RWPE2 (cell line): ENCODE data around the gene NIPAL4.
"Not testable (repeated sequence)": the region's sequence is repeated elsewhere in the genome, so short reads cannot be mapped to it uniquely, and the experiment has no call there.

Experiments
- ATAC-seq: fragments of 200-7000 bp; cut with Tn5 transposase; 3 replicates; pipeline ENCODE4 v1.9.1; 2021; ENCODE audit warnings: low read depth
- DNase-seq: peaks from one replicate; pipeline ENCODE4 v3.0.0-alpha.2; 2020; ENCODE audit warnings: low spot score
- H3K27ac ChIP-seq: fragments of 450-650 bp; 2 replicates; pipeline ENCODE4 v1.5.1; 2017; ENCODE audit warnings: mild to moderate bottlenecking; ENCODE audit not compliant: poor library complexity, severe bottlenecking
- H3K27me3 ChIP-seq: fragments of 250-450 bp; sonication (Bioruptor Pico); 2 replicates; pipeline ENCODE4 v1.5.1; 2021; ENCODE audit warnings: mild to moderate bottlenecking, moderate library complexity; ENCODE audit not compliant: insufficient read depth, poor library complexity, severe bottlenecking
- H3K36me3 ChIP-seq: fragments of 250-450 bp; sonication (Bioruptor Pico); 2 replicates; pipeline ENCODE4 v1.5.1; 2020; ENCODE audit warnings: low read depth, mild to moderate bottlenecking, moderate library complexity
- H3K4me1 ChIP-seq: fragments of 250-450 bp; sonication (Bioruptor Pico); 2 replicates; pipeline ENCODE4 v1.5.1; 2021; ENCODE audit warnings: mild to moderate bottlenecking, moderate library complexity; ENCODE audit not compliant: insufficient read depth, poor library complexity, severe bottlenecking
- H3K4me3 ChIP-seq: fragments of 250-450 bp; sonication (Bioruptor Pico); 2 replicates; pipeline ENCODE4 v1.5.1; 2021; ENCODE audit warnings: mild to moderate bottlenecking, moderate library complexity; ENCODE audit not compliant: severe bottlenecking
- H3K9me3 ChIP-seq: fragments of 250-450 bp; sonication (Bioruptor Pico); 2 replicates; pipeline ENCODE4 v1.5.1; 2021; ENCODE audit warnings: mild to moderate bottlenecking, moderate library complexity; ENCODE audit not compliant: severe bottlenecking
- CTCF ChIP-seq: fragments of 450-650 bp; IDR thresholded peaks from one replicate; pipeline ENCODE4 v1.5.1; 2017; ENCODE audit warnings: mild to moderate bottlenecking, moderate library complexity; ENCODE audit not compliant: poor library complexity, severe bottlenecking

Gene NIPAL4

GRCh38 chr5:157479612-157480510, 19.8 kb downstream of the NIPAL4 start:
- no peak for TF ChIP-seq CTCF
- H3K27ac ChIP-seq = no peak overlapping the region
- no peaks in the 10 kb centered on the region for H3K9me3 ChIP-seq
- ATAC-seq = no peak; the same call in 2 of the 3 replicates
- DNase-seq = no peak
- no peaks in the 10 kb centered on the region for H3K4me1 ChIP-seq
- no peak overlapping the region for H3K4me3 ChIP-seq
- H3K36me3 ChIP-seq = no peaks in the 10 kb centered on the region; the same call in 1 of the 2 replicates
- H3K27me3 ChIP-seq = no peaks in the 10 kb centered on the region

- no peak overlapping the region for H3K27ac ChIP-seq
- H3K36me3 ChIP-seq = no peaks in the 10 kb centered on the region; the same call in 1 of the 2 replicates
- no peak for TF ChIP-seq CTCF
- no peaks in the 10 kb centered on the region for H3K9me3 ChIP-seq
- DNase-seq (no peak), ATAC-seq (no peak)
- no peaks in the 10 kb centered on the region for H3K27me3 ChIP-seq
- no peak overlapping the region for H3K4me3 ChIP-seq
- no peaks in the 10 kb centered on the region for H3K4me1 ChIP-seq
Observed at GRCh38 chr5:157481265-157481664, 21.3 kb downstream of the NIPAL4 start.

- Histone ChIP-seq H3K4me1 (no peaks in the 10 kb centered on the region), H3K27me3 (no peaks in the 10 kb centered on the region), H3K9me3 (no peaks in the 10 kb centered on the region), H3K27ac (no peak overlapping the region), H3K36me3 (no peaks in the 10 kb centered on the region; the same call in 1 of the 2 replicates), H3K4me3 (no peak overlapping the region)
- DNase-seq (no peak), ATAC-seq (no peak)
- no peak for TF ChIP-seq CTCF
Observed at GRCh38 chr5:157481666-157482065, 21.7 kb downstream of the NIPAL4 start.

- H3K9me3 ChIP-seq, H3K27me3 ChIP-seq, H3K4me3 ChIP-seq, H3K4me1 ChIP-seq, H3K27ac ChIP-seq, H3K36me3 ChIP-seq, ATAC-seq, DNase-seq: not testable (repeated sequence)
Observed at GRCh38 chr5:157482702-157483101, 22.7 kb downstream of the NIPAL4 start.

GRCh38 chr5:157484768-157485167, 24.8 kb downstream of the NIPAL4 start:
- H3K36me3 ChIP-seq = no peaks in the 10 kb centered on the region; the same call in 1 of the 2 replicates
- no peak overlapping the region for H3K27ac ChIP-seq
- no peak for TF ChIP-seq CTCF
- H3K9me3 ChIP-seq = no peaks in the 10 kb centered on the region
- no peaks in the 10 kb centered on the region for H3K4me1 ChIP-seq
- no peak for ATAC-seq
- H3K27me3 ChIP-seq = no peaks in the 10 kb centered on the region
- DNase-seq = no peak
- H3K4me3 ChIP-seq = no peak overlapping the region
